Brain microvascular endothelial cell (primary cell): Measurements from ENCODE around the gene TMEM164.
A peak's percentile ranks its signal among the peaks of the same experiment; 100 is the strongest.

Experiments used
- DNase-seq: peaks from one replicate; pipeline ENCODE4 v3.0.0-alpha.2; 2020
- H3K27ac ChIP-seq: fragments of 250-450 bp; sonication (Bioruptor Pico); 2 replicates; pipeline ENCODE4 v1.5.1; 2020; ENCODE audit warnings: mild to moderate bottlenecking, moderate library complexity
- H3K27me3 ChIP-seq: fragments of 250-450 bp; sonication (Bioruptor Pico); replicated peaks from 2 replicates; pipeline ENCODE4 v1.5.1; 2020; ENCODE audit warnings: mild to moderate bottlenecking
- H3K36me3 ChIP-seq: fragments of 250-450 bp; sonication (Bioruptor Pico); replicated peaks from 2 replicates; pipeline ENCODE4 v1.5.1; 2020; ENCODE audit warnings: mild to moderate bottlenecking
- H3K4me3 ChIP-seq: 2 replicates; pipeline ENCODE4 v1.5.1; 2011; ENCODE audit warnings: low read depth, mild to moderate bottlenecking, control low read depth, low read length, moderate library complexity
- in situ Hi-C: cut with HindIII; loops from 2 replicates; pipeline ENCODE4 v1.10.0; 2017; ENCODE audit warnings: low sequenced_read_pairs, low pct_ligation_motif_present
- TF ChIP-seq, protein P1 (sequence below): IDR thresholded peaks from 2 replicates; pipeline ENCODE4 v1.5.1; 2011; ENCODE audit warnings: low read depth, mild to moderate bottlenecking, moderate library complexity, low read length, control low read depth, inconsistent platforms; ENCODE audit errors: missing control alignments

TMEM164 gene

DNA sequence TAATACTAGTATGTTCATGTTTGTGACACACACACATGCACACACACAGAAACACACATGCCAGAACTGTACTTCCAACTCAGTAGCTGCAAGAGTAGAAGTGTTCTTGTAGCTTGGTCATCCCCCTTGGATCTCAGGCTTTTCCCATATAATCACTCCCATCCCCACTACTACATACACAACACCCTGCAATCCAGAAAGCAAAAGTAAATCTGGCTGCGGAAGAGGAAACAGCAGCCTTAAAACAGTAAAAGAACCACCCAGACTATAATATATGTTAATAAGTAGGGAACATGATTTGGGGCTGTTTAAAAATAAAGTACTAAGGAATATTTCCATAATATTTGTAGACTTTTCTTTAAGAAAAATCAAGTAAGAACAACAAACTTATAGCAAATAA is 211.8 kb downstream of the TMEM164 start:
- TF ChIP-seq, protein P1, sequence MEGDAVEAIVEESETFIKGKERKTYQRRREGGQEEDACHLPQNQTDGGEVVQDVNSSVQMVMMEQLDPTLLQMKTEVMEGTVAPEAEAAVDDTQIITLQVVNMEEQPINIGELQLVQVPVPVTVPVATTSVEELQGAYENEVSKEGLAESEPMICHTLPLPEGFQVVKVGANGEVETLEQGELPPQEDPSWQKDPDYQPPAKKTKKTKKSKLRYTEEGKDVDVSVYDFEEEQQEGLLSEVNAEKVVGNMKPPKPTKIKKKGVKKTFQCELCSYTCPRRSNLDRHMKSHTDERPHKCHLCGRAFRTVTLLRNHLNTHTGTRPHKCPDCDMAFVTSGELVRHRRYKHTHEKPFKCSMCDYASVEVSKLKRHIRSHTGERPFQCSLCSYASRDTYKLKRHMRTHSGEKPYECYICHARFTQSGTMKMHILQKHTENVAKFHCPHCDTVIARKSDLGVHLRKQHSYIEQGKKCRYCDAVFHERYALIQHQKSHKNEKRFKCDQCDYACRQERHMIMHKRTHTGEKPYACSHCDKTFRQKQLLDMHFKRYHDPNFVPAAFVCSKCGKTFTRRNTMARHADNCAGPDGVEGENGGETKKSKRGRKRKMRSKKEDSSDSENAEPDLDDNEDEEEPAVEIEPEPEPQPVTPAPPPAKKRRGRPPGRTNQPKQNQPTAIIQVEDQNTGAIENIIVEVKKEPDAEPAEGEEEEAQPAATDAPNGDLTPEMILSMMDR: no peak
- Histone ChIP-seq H3K4me3 (no peak overlapping the region), H3K27ac (no peak overlapping the region), H3K36me3 (no peaks in the 10 kb centered on the region), H3K27me3 (no peaks in the 10 kb centered on the region)
- in situ Hi-C loops: no loop called here
- DNase-seq: no peak

DNA sequence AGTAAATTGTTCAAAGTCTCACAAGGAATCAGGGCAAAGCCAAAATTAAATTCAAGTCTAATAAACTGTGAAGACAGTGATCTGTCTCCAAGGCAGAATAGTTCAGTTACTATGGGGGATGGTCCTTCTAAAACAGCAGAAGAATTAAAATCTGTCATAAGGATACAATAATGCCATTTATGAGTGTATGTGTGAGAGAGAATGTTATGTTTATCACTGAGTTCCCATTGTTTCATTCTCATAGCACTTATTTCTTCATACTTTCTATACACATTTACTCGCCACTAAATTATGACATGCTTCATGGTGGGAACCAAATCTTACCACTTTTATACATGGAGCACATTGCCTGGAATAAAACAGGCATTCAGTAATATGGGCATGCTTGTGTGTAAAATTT is 212.5 kb downstream of the TMEM164 start:
- Histone ChIP-seq H3K27ac (no peak overlapping the region), H3K27me3 (no peaks in the 10 kb centered on the region), H3K4me3 (no peak overlapping the region), H3K36me3 (no peaks in the 10 kb centered on the region)
- in situ Hi-C loops: no loop called here
- no peak for DNase-seq
- TF ChIP-seq, protein P1: no peak

GRCh38 chrX:110216027-110216426 is 213.1 kb downstream of the TMEM164 start:
- TF ChIP-seq, protein P1: no peak
- no peaks in the 10 kb centered on the region for H3K36me3 ChIP-seq
- DNase-seq: no peak
- H3K27ac ChIP-seq: no peak overlapping the region
- H3K4me3 ChIP-seq: no peak overlapping the region
- H3K27me3 ChIP-seq: no peaks in the 10 kb centered on the region
- in situ Hi-C loops: no loop called here

DNA sequence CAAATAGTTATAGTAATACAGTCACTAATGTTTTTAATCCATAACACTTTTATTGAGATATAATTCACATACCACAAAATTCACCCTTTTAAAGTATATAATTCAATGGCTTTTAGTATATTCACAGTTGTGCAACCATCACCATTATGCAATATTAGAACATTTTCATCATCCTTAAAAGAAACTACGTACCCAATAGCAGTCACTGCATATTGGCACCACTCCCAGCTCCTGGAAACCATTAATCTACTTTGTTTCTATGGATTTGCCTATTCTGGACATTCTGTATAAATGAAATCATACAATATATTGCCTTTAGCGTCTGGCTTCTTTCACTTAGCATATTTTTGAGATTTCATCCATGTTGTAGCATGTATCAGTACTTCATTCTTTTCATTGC is 215.7 kb downstream of the TMEM164 start:
- in situ Hi-C loops: no loop called here
- TF ChIP-seq, protein P1: no peak
- Histone ChIP-seq H3K27ac (no peak overlapping the region), H3K4me3 (no peak overlapping the region), H3K27me3 (no peaks in the 10 kb centered on the region), H3K36me3 (no peaks in the 10 kb centered on the region)
- no peak for DNase-seq

DNA sequence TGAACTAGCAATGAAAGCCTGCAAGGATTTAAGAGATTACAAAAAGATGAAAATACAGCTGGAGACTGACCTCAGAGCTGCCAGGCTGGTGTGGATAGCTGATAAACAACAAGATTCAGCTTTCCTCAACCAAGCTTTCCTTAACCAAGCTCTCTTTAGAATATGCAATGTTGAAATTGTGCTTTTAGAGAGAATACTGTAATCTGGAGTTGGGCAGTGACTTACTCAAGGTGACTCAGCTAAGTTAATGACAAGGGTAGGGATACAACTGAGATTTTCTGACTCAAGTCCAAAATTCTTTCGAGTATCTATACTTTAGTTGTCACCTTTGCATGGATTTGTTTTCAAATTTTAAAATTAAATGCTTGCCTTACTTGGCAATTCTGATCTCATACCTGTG is 217.0 kb downstream of the TMEM164 start:
- no peak overlapping the region for H3K4me3 ChIP-seq
- no peak for DNase-seq
- no peaks in the 10 kb centered on the region for H3K36me3 ChIP-seq
- peak overlapping the region; percentile 24 for H3K27ac ChIP-seq
- TF ChIP-seq, protein P1: no peak
- in situ Hi-C loops: no loop called here
- H3K27me3 ChIP-seq: no peaks in the 10 kb centered on the region

- in situ Hi-C loops: no loop called here
These were observed 219.8 kb downstream of the TMEM164 start for GRCh38 chrX:110222497-110223257.

More at GRCh38 chrX:110222497-110223257, 219.8 kb downstream of the TMEM164 start:
- DNase-seq: no peak
- no peak overlapping the region for H3K4me3 ChIP-seq
- TF ChIP-seq, protein P1: no peak
- H3K27ac ChIP-seq: no peak overlapping the region
- no peaks in the 10 kb centered on the region for H3K36me3 ChIP-seq
- no peaks in the 10 kb centered on the region for H3K27me3 ChIP-seq
